Liver (tissue), 9 donors: Measurements from ENCODE around the gene IL3. TPM values are rescaled to one million over a fixed set of nuclear protein-coding genes. Genes with fewer than 3 reads are reported as not detected.

Source experiments
- DNase-seq: peaks from one replicate; pipeline ENCODE4 v3.0.0-alpha.2; 2017; ENCODE audit warnings: low spot score
- H3K27ac ChIP-seq, 2 donors: one replicate each; pipeline ENCODE4 v1.7.0; 2013; ENCODE audit warnings: inconsistent platforms in 2 of 2, low read length in 2 of 2, control low read depth in 1 of 2, low read depth in 1 of 2, mild to moderate bottlenecking in 1 of 2
- H3K27me3 ChIP-seq, 4 donors: one replicate each; pipeline versions ENCODE4 v1.6.1 to v1.7.0; 2013; ENCODE audit warnings: low read length in 3 of 4, inconsistent platforms in 1 of 4, mild to moderate bottlenecking in 1 of 4, moderate library complexity in 1 of 4; ENCODE audit not compliant: control insufficient read depth in 4 of 4, insufficient read depth in 4 of 4
- H3K36me3 ChIP-seq, 4 donors: one replicate each; pipeline versions ENCODE4 v1.6.1 to v1.7.0; 2013; ENCODE audit warnings: low read length in 3 of 4, mild to moderate bottlenecking in 3 of 4, low read depth in 1 of 4, moderate library complexity in 1 of 4; ENCODE audit not compliant: control insufficient read depth in 4 of 4, insufficient read depth in 3 of 4
- H3K4me1 ChIP-seq, 4 donors: one replicate each; pipeline versions ENCODE4 v1.6.1 to v1.7.0; 2013; ENCODE audit warnings: low read length in 3 of 4, mild to moderate bottlenecking in 3 of 4, moderate library complexity in 1 of 4; ENCODE audit not compliant: control insufficient read depth in 4 of 4, insufficient read depth in 4 of 4
- H3K4me3 ChIP-seq, 3 donors: one replicate each; pipeline versions ENCODE4 v1.6.1 to v1.7.0; 2013; ENCODE audit warnings: low read length in 3 of 3, control low read depth in 1 of 3, low read depth in 1 of 3, mild to moderate bottlenecking in 1 of 3
- H3K9ac ChIP-seq, 2 donors: one replicate each; pipeline ENCODE4 v1.7.0; 2013; ENCODE audit warnings: low read length in 2 of 2, mild to moderate bottlenecking in 2 of 2, moderate library complexity in 2 of 2, control low read depth in 1 of 2, low read depth in 1 of 2
- H3K9me3 ChIP-seq, 4 donors: one replicate each; pipeline versions ENCODE4 v1.6.1 to v1.7.0; 2013; ENCODE audit warnings: low read length in 3 of 4; ENCODE audit not compliant: control insufficient read depth in 4 of 4
- CTCF ChIP-seq: fragments of 150-350 bp; IDR thresholded peaks from 2 replicates; pipeline ENCODE4 v1.5.1; 2017; ENCODE audit warnings: improper control_type of control experiment, low read depth, low read length; ENCODE audit not compliant: missing input control
- FOXA2 ChIP-seq: IDR thresholded peaks from 2 replicates; pipeline ENCODE4 v1.6.1; 2016; ENCODE audit warnings: antibody characterized with exemption
- GABPA ChIP-seq, 2 donors: IDR thresholded peaks in 1 of 2; conservative IDR thresholded peaks in 1 of 2; 2 replicates each; pipeline ENCODE4 v1.6.1; 2016; ENCODE audit warnings: antibody characterized with exemption in 2 of 2, mild to moderate bottlenecking in 1 of 2, moderate library complexity in 1 of 2
- MAX ChIP-seq: IDR thresholded peaks from 2 replicates; pipeline ENCODE4 v1.6.1; 2016; ENCODE audit warnings: antibody characterized with exemption
- RAD21 ChIP-seq, 2 donors: IDR thresholded peaks; 2 replicates each; pipeline ENCODE4 v1.6.1; 2016; ENCODE audit warnings: antibody characterized with exemption in 2 of 2, mild to moderate bottlenecking in 2 of 2
- REST ChIP-seq: IDR thresholded peaks from 2 replicates; pipeline ENCODE4 v1.6.1; 2016; ENCODE audit warnings: antibody characterized with exemption, mild to moderate bottlenecking
- TAF1 ChIP-seq: conservative IDR thresholded peaks from 2 replicates; pipeline ENCODE4 v1.6.1; 2016; ENCODE audit warnings: antibody characterized with exemption, mild to moderate bottlenecking
- WGBS: extraction: QIAGEN DNeasy Blood & Tissue Kit; methylation state at CpG from one replicate; pipeline ENCODE4 v1.1.7; 2013; 5-methylcytosine and 5-hydroxymethylcytosine counted together
- polyA plus RNA-seq, 2 donors: library from polyadenylated mRNA; stranded (reverse) in 1 of 2; unstranded in 1 of 2; fragments of 200-250 nt in 1 of 2; fragments of >200 nt in 1 of 2; fragmentation: Nextera tagmentation in 1 of 2; extraction: Ambion mirVana in 1 of 2; gene quantifications; one replicate each; pipeline versions ENCODE4 v1.2.1 to v1.2.3, GENCODE V29; 2013 to 2015
- total RNA-seq, 2 donors: library from RNA; depleted of rRNA; stranded (reverse); fragments of >200 nt; gene quantifications; one replicate each; pipeline ENCODE4 v1.2.3, GENCODE V29; 2014
- donor health status: healthy.
- donor health status: healthy.
- donor health status: healthy.
- donor health status: healthy.
- donor health status: healthy.

The IL3 gene
- total and polyA plus RNA-seq, 4 donors, result not detected

GRCh38 chr5:132024117-132024435 is 36.4 kb upstream of the IL3 start:
- no peak overlapping the region for H3K4me3 ChIP-seq
- no peak for TF ChIP-seq GABPA (IDR thresholded peaks at IDR 0.05 in 1 of 2, conservative IDR thresholded peaks at IDR 0.05 in 1 of 2)
- H3K9ac ChIP-seq, result no peak overlapping the region
- H3K27ac ChIP-seq, result no peak overlapping the region
- no peaks in the 10 kb centered on the region for H3K4me1 ChIP-seq
- 78% methylated on average over 4 of the region's 4 CpGs for WGBS
- no peaks in the 10 kb centered on the region for H3K9me3 ChIP-seq
- no peak for DNase-seq
- H3K27me3 ChIP-seq, result no peaks in the 10 kb centered on the region
- H3K36me3 ChIP-seq, result no peaks in the 10 kb centered on the region

DNA sequence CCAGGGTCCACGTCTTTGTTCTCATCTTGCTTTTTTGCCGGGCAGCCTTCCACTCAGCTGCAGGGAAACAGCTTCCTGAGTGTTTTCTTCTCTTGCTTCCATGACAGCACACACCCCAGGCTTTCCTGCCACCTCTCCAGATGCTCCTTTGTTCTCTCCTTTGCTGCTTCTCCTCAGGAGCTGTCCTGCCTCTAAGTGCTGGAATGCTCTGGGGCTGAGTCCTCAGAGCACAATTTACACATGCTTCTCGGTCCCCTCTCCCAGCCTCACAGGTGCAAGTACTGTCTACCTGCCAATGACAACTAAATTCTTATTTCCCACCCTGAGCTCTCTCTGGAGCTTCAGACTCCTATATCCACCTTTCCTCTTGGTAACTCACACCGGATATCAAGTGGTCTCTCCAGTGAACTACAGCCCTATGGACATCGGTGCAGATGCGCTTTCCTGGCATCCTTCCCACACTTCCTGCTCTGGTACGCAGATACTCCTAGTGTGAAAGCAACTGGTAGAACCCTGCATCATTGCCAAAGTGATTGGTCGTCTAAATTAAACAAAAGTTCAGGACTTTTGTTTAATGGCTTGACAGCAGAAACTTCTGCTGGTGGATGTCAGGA is 35.6 kb upstream of the IL3 start:
- no peaks in the 10 kb centered on the region for H3K9me3 ChIP-seq
- no peaks in the 10 kb centered on the region for H3K27me3 ChIP-seq
- H3K4me1 ChIP-seq, result no peaks in the 10 kb centered on the region
- no peak for DNase-seq
- 70% methylated on average over 8 of the region's 8 CpGs for WGBS
- no peaks in the 10 kb centered on the region for H3K36me3 ChIP-seq
- TF ChIP-seq TAF1 (no peak), CTCF (no peak), REST (peak; percentile 58), MAX (no peak)
- no peak overlapping the region for H3K9ac ChIP-seq
- H3K27ac ChIP-seq, result no peak overlapping the region
- no peak overlapping the region for H3K4me3 ChIP-seq

DNA sequence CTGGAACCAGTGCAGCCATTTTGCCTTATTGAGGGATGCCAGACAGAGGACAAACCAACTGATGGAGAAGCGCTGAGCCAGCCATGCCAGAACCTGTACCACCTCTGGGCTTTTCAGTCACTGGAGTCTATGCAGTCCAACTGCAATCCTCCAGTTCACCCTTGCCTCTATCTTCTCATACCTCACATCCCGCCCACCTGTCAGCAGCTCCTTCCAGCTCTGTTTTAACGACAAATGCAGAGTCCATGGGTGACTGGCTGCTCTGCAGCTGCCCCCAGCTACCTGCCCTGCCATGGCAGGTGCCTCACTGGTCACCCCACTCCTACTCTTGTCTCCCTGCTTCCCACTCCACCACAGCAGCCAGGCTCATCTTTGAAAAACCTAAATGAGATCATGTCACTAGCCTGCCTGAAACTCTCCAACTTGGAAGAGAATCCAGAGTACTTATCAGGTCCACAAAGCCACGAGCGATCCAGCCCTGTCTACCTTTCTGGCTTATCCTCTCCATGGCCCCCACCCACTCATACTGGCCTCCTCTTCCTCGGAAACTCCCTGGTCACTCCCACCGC is 35.0 kb upstream of the IL3 start:
- Histone ChIP-seq H3K4me1 (no peaks in the 10 kb centered on the region), H3K9me3 (no peaks in the 10 kb centered on the region), H3K27ac (no peak overlapping the region), H3K27me3 (no peaks in the 10 kb centered on the region), H3K36me3 (no peaks in the 10 kb centered on the region), H3K4me3 (no peak overlapping the region), H3K9ac (no peak overlapping the region)
- DNase-seq, result no peak
- TF ChIP-seq FOXA2 (no peak), RAD21 (IDR thresholded peaks at IDR 0.05) (no peak)
- WGBS, result 87% methylated on average over 7 of the region's 7 CpGs
